NT2/D1 (cell line): ENCODE measurements around the gene CKAP2L.

Experiments
- DNase-seq: peaks from one replicate; pipeline ENCODE4 v3.0.0-alpha.2; 2011; ENCODE audit warnings: low read depth, low spot score
- H3K27me3 ChIP-seq: 2 replicates; pipeline ENCODE4 v1.6.0; 2011; ENCODE audit warnings: mild to moderate bottlenecking; ENCODE audit not compliant: insufficient read length, insufficient read depth
- H3K36me3 ChIP-seq: 2 replicates; pipeline ENCODE4 v1.6.1; 2011; ENCODE audit warnings: mild to moderate bottlenecking, low read length, mixed read lengths; ENCODE audit not compliant: insufficient read depth, insufficient read length
- H3K4me1 ChIP-seq: 2 replicates; pipeline ENCODE4 v1.5.1; 2011; ENCODE audit not compliant: insufficient read depth, insufficient read length
- H3K4me3 ChIP-seq: 2 replicates; pipeline ENCODE4 v1.5.1; 2011; ENCODE audit warnings: low read depth; ENCODE audit not compliant: insufficient read length
- H3K9ac ChIP-seq: 2 replicates; pipeline ENCODE4 v1.6.0; 2011; ENCODE audit warnings: low read depth; ENCODE audit not compliant: insufficient read length
- H3K9me3 ChIP-seq: 2 replicates; pipeline ENCODE4 v1.5.1; 2011; ENCODE audit warnings: mild to moderate bottlenecking, low read length; ENCODE audit not compliant: insufficient read depth
- SUZ12 ChIP-seq: IDR thresholded peaks from 2 replicates; pipeline ENCODE4 v1.6.1; 2011; ENCODE audit not compliant: insufficient read length, insufficient read depth; ENCODE audit errors: extremely low read depth
- YY1 ChIP-seq: IDR thresholded peaks from 2 replicates; pipeline ENCODE4 v1.6.1; 2011; ENCODE audit not compliant: insufficient read length, insufficient read depth
- ZNF274 ChIP-seq: IDR thresholded peaks from 2 replicates; pipeline ENCODE4 v1.6.1; 2011; ENCODE audit warnings: mild to moderate bottlenecking, low read depth, low read length

The CKAP2L gene

GRCh38 chr2:112740527-112740926, 23.9 kb downstream of the CKAP2L start:
- no peak for DNase-seq
- H3K36me3 ChIP-seq: peaks cover 78% of the 10 kb centered on the region
- TF ChIP-seq ZNF274: no peak
- TF ChIP-seq YY1: no peak
- TF ChIP-seq SUZ12: no peak
- H3K27me3 ChIP-seq: no peaks in the 10 kb centered on the region
- H3K4me3 ChIP-seq: no peak overlapping the region
- no peaks in the 10 kb centered on the region for H3K4me1 ChIP-seq
- H3K9ac ChIP-seq: no peak overlapping the region
- no peaks in the 10 kb centered on the region for H3K9me3 ChIP-seq

DNA sequence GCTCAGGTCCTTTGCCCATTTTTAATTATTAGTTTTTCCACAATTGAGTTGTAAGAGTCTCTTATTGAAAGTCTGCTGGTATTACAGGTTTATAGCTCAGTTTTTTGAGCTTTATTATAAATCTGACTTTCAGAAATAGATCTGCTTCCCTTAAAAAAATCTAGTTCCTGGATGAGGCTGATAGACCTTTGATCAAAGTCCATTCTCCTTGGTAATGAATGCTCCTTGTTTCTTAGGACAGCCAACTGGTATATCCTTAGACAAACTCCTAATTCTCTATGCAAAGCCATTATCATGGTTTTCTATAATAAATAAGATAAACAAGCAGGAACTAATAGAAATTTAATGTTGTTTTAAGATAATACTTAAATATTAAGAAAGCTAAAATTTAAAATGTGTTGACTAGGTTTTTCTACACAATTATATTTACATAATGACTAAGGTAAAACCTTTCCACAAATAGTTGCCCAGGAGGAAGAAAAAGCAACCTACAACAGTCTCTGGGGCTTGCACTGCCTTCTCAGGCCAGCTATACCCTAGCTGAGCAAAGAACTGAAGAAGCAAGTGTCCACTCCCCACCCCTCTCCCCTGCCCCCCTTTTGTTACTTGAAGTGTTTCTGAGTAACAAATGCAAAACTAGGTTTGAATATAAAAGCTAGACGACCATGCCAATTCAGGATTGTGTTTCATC, 26.7 kb downstream of the CKAP2L start:
- Histone ChIP-seq H3K9me3 (no peaks in the 10 kb centered on the region), H3K4me3 (no peak overlapping the region), H3K9ac (no peak overlapping the region), H3K36me3 (peaks cover 61% of the 10 kb centered on the region), H3K27me3 (no peaks in the 10 kb centered on the region), H3K4me1 (no peaks in the 10 kb centered on the region)
- TF ChIP-seq YY1: no peak
- no peak for TF ChIP-seq ZNF274
- no peak for TF ChIP-seq SUZ12
- no peak for DNase-seq

DNA sequence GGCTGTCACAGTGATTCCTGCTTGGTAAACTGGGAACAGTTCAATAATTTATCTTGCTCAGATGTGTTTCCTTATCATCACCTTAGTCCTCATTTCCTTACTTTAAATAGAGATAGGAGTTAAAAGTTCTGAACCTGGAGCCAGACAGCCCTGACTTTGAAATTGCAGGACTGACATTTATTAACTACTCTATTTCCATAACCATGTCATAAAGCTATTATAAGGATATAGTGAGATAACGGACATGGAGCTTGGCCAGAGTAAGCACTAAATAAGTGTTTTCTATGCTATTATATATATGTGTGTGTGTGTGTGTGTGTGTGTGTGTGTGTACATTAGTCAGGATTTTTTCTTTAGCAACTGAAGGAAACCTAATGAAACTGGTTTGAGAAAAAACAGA, 30.5 kb downstream of the CKAP2L start:
- H3K4me3 ChIP-seq: no peak overlapping the region
- DNase-seq: no peak
- H3K27me3 ChIP-seq: no peaks in the 10 kb centered on the region
- H3K4me1 ChIP-seq: no peaks in the 10 kb centered on the region
- H3K9ac ChIP-seq: no peak overlapping the region
- no peak for TF ChIP-seq SUZ12
- peaks cover 23% of the 10 kb centered on the region for H3K36me3 ChIP-seq
- H3K9me3 ChIP-seq: no peaks in the 10 kb centered on the region

GRCh38 chr2:112733456-112733855, 31.0 kb downstream of the CKAP2L start:
- no peak for TF ChIP-seq SUZ12
- no peak for TF ChIP-seq YY1
- no peak for TF ChIP-seq ZNF274
- Histone ChIP-seq H3K9ac (no peak overlapping the region), H3K9me3 (no peaks in the 10 kb centered on the region), H3K4me1 (no peaks in the 10 kb centered on the region), H3K27me3 (no peaks in the 10 kb centered on the region), H3K36me3 (peaks cover 19% of the 10 kb centered on the region), H3K4me3 (no peak overlapping the region)
- no peak for DNase-seq

GRCh38 chr2:112731479-112731878, 32.9 kb downstream of the CKAP2L start:
- DNase-seq: no peak
- no peak overlapping the region for H3K9ac ChIP-seq

DNA sequence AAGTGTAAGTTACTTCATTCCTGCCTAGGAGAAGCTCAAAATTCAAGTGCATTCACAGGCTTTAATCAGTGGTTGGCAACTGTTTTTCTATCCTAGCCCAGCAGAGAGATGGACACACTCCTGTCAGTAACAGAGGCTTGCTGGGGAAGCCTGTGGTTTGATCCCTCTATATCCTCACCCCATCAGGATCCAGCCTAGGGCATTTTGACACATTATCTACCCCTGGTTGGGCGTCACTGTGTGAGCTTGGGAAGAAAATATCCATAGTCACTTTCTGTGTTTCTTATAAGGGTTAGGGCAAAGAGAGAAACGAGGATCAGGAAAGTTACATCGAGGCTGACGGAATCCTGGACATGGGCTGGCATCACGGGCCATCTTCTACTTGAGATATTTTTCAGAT, 33.6 kb downstream of the CKAP2L start:
- Histone ChIP-seq H3K9me3 (no peaks in the 10 kb centered on the region), H3K4me3 (no peak overlapping the region), H3K4me1 (peaks cover 6% of the 10 kb centered on the region), H3K36me3 (no peaks in the 10 kb centered on the region), H3K9ac (no peak overlapping the region), H3K27me3 (no peaks in the 10 kb centered on the region)
- no peak for DNase-seq
- TF ChIP-seq ZNF274 (no peak), SUZ12 (no peak), YY1 (no peak)

More at GRCh38 chr2:112731479-112731878, 32.9 kb downstream of the CKAP2L start:
- H3K36me3 ChIP-seq: peaks cover under 1% of the 10 kb centered on the region
- H3K4me1 ChIP-seq: no peaks in the 10 kb centered on the region
- H3K4me3 ChIP-seq: no peak overlapping the region
- H3K9me3 ChIP-seq: no peaks in the 10 kb centered on the region
- no peaks in the 10 kb centered on the region for H3K27me3 ChIP-seq
- TF ChIP-seq ZNF274 (no peak), YY1 (no peak), SUZ12 (no peak)

DNA sequence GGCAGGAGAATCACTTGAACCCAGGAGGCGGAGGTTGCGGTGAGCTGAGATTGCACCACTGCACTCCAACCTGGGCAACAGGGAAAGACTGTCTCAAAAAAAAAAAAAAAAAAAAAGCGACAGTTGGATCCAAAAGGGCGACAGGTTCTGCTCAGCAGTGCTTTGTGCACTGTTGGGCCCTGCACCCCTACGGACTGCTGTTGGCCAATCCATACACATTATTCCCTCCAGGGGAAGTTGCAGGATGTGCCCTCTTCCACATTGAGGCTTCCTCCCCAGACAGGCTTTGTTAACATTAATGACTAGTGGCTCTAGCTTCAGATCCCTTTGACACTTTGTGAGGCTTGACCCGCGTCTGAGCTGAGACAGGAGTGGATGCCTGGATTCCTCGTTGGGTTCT, 34.2 kb downstream of the CKAP2L start:
- H3K36me3 ChIP-seq: no peaks in the 10 kb centered on the region
- H3K27me3 ChIP-seq: no peaks in the 10 kb centered on the region
- no peaks in the 10 kb centered on the region for H3K9me3 ChIP-seq
- no peak overlapping the region for H3K4me3 ChIP-seq
- peaks cover 6% of the 10 kb centered on the region for H3K4me1 ChIP-seq
- no peak overlapping the region for H3K9ac ChIP-seq
- TF ChIP-seq SUZ12: no peak
- no peak for TF ChIP-seq YY1
- no peak for TF ChIP-seq ZNF274
- no peak for DNase-seq
